ENCODE measurements around the gene ARHGAP33.

DNA sequence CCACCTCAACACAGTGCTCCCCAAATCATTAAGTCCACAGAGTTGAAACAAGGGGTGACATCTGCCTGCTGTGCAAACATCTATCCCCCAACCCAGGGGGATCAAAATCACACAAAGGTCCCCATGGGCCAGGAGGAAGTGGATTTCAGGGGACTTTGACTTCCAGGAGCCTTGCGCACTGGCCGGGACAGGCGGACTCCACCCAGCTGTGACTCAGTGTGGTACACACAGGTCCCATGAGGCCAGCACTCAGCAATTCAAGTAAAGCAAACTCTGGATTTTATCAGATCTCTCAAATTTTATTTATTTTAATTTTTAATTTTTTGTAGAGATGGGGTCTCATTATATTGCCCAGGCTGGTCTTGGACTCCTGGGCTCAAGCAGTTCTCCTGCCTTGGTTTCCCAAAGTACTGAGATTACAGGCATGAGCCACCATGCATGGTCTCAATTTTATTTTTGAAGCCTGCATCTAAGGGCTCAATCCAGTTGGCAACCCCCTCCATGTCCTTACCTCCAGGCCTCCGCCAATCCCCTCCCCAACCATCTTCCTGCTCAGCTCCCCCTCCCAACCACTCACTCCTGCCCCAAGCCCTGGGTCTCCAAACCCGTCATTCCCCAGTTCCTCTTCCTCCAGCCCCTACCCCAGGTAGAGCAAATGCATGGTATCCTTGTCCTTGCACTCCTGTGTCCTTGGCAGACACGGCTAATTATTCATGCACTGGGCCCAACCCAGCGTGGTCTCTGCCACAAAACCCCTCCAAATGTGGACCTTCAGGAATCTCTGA is 18.2 kb downstream of the ARHGAP33 start:
- no peak for TF ChIP-seq CTCF (conservative IDR thresholded peaks at IDR 0.05; ENCODE audit: low read depth, low read length)
- no peak for TF ChIP-seq EZH2 (IDR thresholded peaks at IDR 0.05; ENCODE audit: borderline replicate concordance, low read depth, low read length, poor library complexity, severe bottlenecking)

All from A673 (cell line).